ENCODE data around the gene MAGEA11.
"Not testable (repeated sequence)": the region's sequence is repeated elsewhere in the genome, so short reads cannot be mapped to it uniquely, and the experiment has no call there.

The MAGEA11 gene

GRCh38 chrX:149691794-149692193, 20.1 kb upstream of the MAGEA11 start:
- H3K27ac ChIP-seq = no peak overlapping the region
- H3K4me3 ChIP-seq (IDR thresholded peaks at IDR 0.05; ENCODE audit: insufficient read depth, low read depth, low read length) = no peak overlapping the region
- H3K79me2 ChIP-seq (ENCODE audit: insufficient read depth, low read depth) = no peaks in the 10 kb centered on the region
- H3K4me2 ChIP-seq = no peak overlapping the region
- no peak overlapping the region for H2AFZ ChIP-seq (ENCODE audit: low read depth)
- no peaks in the 10 kb centered on the region for H3K4me1 ChIP-seq (ENCODE audit: low read depth, poor library complexity, severe bottlenecking)
- no peak overlapping the region for H3K9ac ChIP-seq
- no peaks in the 10 kb centered on the region for H4K20me1 ChIP-seq (ENCODE audit: insufficient read depth)
- H3K27me3 ChIP-seq (ENCODE audit: insufficient read depth, low read depth) = no peaks in the 10 kb centered on the region
- no peaks in the 10 kb centered on the region for H3K36me3 ChIP-seq (ENCODE audit: insufficient read depth)
- TF ChIP-seq CTCF (conservative IDR thresholded peaks at IDR 0.05; ENCODE audit: low read depth, low read length) = no peak

- not testable (repeated sequence) for H3K79me2 ChIP-seq (ENCODE audit: insufficient read depth, low read depth); H3K36me3 ChIP-seq (ENCODE audit: insufficient read depth); H3K4me3 ChIP-seq (IDR thresholded peaks at IDR 0.05; ENCODE audit: insufficient read depth, low read depth, low read length); H3K9ac ChIP-seq; H2AFZ ChIP-seq (ENCODE audit: low read depth); H3K4me2 ChIP-seq; H3K27ac ChIP-seq; H4K20me1 ChIP-seq (ENCODE audit: insufficient read depth); H3K4me1 ChIP-seq (ENCODE audit: low read depth, poor library complexity, severe bottlenecking); H3K27me3 ChIP-seq (ENCODE audit: insufficient read depth, low read depth)
Observed at GRCh38 chrX:149692686-149693272, 19.1 kb upstream of the MAGEA11 start.

DNA sequence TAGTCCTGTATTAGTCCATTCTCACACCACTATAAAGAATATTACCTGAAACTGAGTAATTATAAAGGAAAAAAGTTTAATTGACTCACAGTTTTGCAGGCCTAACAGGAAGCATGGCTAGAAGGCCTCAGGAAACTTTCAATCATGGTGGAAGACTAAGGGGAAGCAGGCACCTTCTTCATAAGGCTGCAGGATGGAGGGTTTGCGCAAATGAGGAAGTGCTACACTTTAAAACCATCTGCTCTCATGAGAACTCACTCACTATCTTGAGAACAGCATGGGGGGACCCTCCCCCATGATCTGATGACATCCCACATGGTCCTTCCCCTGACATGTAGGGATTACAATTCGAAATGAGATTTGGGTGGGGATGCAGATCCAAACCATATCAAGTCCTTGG, 12.1 kb upstream of the MAGEA11 start:
- no peaks in the 10 kb centered on the region for H3K36me3 ChIP-seq (ENCODE audit: insufficient read depth)
- no peak overlapping the region for H3K4me2 ChIP-seq

DNA sequence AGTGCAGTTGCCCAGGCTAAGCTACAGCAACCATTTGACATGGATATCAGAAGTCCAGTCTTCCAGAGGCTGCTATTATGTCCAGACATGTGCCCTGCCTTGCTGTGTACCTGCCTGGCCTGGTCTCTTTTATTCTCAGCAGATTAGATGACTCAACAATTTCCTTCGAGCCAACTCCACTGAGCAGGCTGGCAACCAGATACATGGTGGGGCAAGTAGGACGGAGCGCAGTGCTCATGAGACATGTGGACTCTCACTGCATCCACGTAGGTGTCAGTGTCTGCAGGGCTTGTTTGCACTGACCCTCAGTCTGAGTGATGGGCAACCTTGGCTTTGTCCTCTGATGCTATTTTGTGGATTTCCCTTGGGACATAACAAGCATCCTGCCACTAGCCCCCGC, 7.2 kb upstream of the MAGEA11 start:
- Histone ChIP-seq H3K27me3 (ENCODE audit: insufficient read depth, low read depth) (no peaks in the 10 kb centered on the region), H3K27ac (no peak overlapping the region), H3K9ac (no peak overlapping the region), H4K20me1 (ENCODE audit: insufficient read depth) (no peaks in the 10 kb centered on the region), H3K4me1 (ENCODE audit: low read depth, poor library complexity, severe bottlenecking) (no peaks in the 10 kb centered on the region), H2AFZ (ENCODE audit: low read depth) (no peak overlapping the region), H3K4me2 (no peak overlapping the region), H3K36me3 (ENCODE audit: insufficient read depth) (no peaks in the 10 kb centered on the region), H3K79me2 (ENCODE audit: insufficient read depth, low read depth) (no peaks in the 10 kb centered on the region), H3K4me3 (IDR thresholded peaks at IDR 0.05; ENCODE audit: insufficient read depth, low read depth, low read length) (no peak overlapping the region)
- TF ChIP-seq CTCF (conservative IDR thresholded peaks at IDR 0.05; ENCODE audit: low read depth, low read length) = no peak

More for the DNA sequence above, 12.1 kb upstream of the MAGEA11 start:
- Histone ChIP-seq H2AFZ (ENCODE audit: low read depth) (no peak overlapping the region), H3K79me2 (ENCODE audit: insufficient read depth, low read depth) (no peaks in the 10 kb centered on the region), H3K27ac (no peak overlapping the region), H3K4me1 (ENCODE audit: low read depth, poor library complexity, severe bottlenecking) (no peaks in the 10 kb centered on the region), H3K27me3 (ENCODE audit: insufficient read depth, low read depth) (no peaks in the 10 kb centered on the region), H3K4me3 (IDR thresholded peaks at IDR 0.05; ENCODE audit: insufficient read depth, low read depth, low read length) (no peak overlapping the region), H4K20me1 (ENCODE audit: insufficient read depth) (no peaks in the 10 kb centered on the region), H3K9ac (no peak overlapping the region)
- TF ChIP-seq CTCF (conservative IDR thresholded peaks at IDR 0.05; ENCODE audit: low read depth, low read length) = no peak

DNA sequence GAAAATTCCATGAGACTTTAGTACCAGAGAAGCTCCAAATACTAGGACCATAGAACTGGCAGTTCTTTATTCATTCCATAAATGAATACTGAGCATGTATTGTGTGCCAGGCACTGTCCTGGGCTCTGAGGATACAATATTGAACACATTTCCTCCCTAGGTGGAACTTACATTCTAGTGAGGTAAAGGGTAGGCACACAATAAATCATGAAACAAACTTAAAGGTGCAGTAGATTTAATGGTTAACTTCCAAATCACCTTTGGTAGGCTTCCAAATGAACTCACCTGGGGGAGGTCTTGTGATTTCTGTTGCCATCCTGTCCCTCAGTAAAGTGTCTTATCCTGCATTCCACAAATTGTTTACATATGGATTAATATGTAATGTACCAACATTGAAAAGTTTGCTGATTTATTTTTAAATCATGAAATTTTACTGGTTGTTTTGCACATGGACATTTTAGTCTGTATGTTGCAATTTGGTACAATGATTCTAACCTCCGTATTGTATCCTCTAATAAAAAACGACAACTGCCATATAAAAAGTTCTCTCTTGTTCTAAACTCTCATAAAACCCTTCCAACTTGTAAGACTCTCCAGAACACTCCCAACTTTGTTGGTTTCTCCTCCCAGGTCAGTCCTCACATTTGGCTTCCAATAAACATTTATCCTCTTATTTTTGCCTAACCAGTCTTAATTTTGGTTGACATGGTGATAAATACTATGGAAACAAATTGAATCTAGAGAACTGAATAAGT, 4.5 kb upstream of the MAGEA11 start:
- Histone ChIP-seq H3K27me3 (ENCODE audit: insufficient read depth, low read depth) (no peaks in the 10 kb centered on the region), H3K36me3 (ENCODE audit: insufficient read depth) (no peaks in the 10 kb centered on the region), H3K9ac (no peak overlapping the region), H3K4me1 (ENCODE audit: low read depth, poor library complexity, severe bottlenecking) (no peaks in the 10 kb centered on the region), H3K79me2 (ENCODE audit: insufficient read depth, low read depth) (no peaks in the 10 kb centered on the region), H3K4me2 (no peak overlapping the region), H2AFZ (ENCODE audit: low read depth) (no peak overlapping the region), H4K20me1 (ENCODE audit: insufficient read depth) (no peaks in the 10 kb centered on the region), H3K27ac (no peak overlapping the region), H3K4me3 (IDR thresholded peaks at IDR 0.05; ENCODE audit: insufficient read depth, low read depth, low read length) (no peak overlapping the region)
- no peak for TF ChIP-seq CTCF (conservative IDR thresholded peaks at IDR 0.05; ENCODE audit: low read depth, low read length)
